K562 (cell line): Measurements from ENCODE around the gene WFIKKN1. TPM values are rescaled to one million over a fixed set of nuclear protein-coding genes. Genes with fewer than 3 reads are reported as not detected.
A peak's percentile ranks its signal among the peaks of the same experiment; 100 is the strongest.

ENCODE experiments used
- KAT7 ChIP-seq: sonication (generic); formaldehyde crosslinking; IDR thresholded peaks from 2 replicates; pipeline ENCODE4 v1.8.0; 2022; ENCODE audit warnings: missing genetic modification reagents, mild to moderate bottlenecking, borderline replicate concordance
- KDM1A ChIP-seq, 2 experiments: fragments of 450-650 bp; IDR thresholded peaks; 2 replicates each; pipeline ENCODE4 v1.6.1; 2016; ENCODE audit warnings: mild to moderate bottlenecking in 2 of 2
- SMAD3 ChIP-seq: fragments of 450-650 bp; formaldehyde crosslinking; conservative IDR thresholded peaks from 2 replicates; pipeline ENCODE4 v1.4.0; 2020; ENCODE audit warnings: mild to moderate bottlenecking
- THRAP3 ChIP-seq: fragments of 450-650 bp; IDR thresholded peaks from 2 replicates; pipeline ENCODE4 v1.6.1; 2016; ENCODE audit warnings: mild to moderate bottlenecking, inconsistent platforms, borderline replicate concordance
- YBX1 ChIP-seq: fragments of 450-650 bp; IDR thresholded peaks from 2 replicates; pipeline ENCODE4 v1.7.1; 2016; ENCODE audit warnings: mild to moderate bottlenecking
- ZNF740 ChIP-seq, 3 experiments: fragments of 200-800 bp in 1 of 3; sonication (Bioruptor generic) in 1 of 3; sonication (generic) in 1 of 3; formaldehyde crosslinking in 1 of 3; IDR thresholded peaks; 2 replicates each; pipeline versions ENCODE4 v1.6.1 to v1.8.0; 2016 to 2022; ENCODE audit warnings: mild to moderate bottlenecking in 2 of 3, missing compliant biosample characterization in 2 of 3, missing genetic modification characterization in 2 of 3, missing genetic modification reagents in 1 of 3
- polyA plus RNA-seq, 8 experiments: library from polyadenylated mRNA; depleted of rRNA in 4 of 8; stranded (reverse) in 5 of 8; unstranded in 3 of 8; fragments of >200 nt; fragmentation: Nextera tagmentation in 2 of 8; fragmentation: Illumina TruSeq in 1 of 8; extraction: Ambion mirVana in 2 of 8; extraction: Trizol in 1 of 8; gene quantifications; 2 replicates each; pipeline versions ENCODE4 v1.2.1 to v1.2.3, GENCODE V29; 2011 to 2014; ENCODE audit warnings: inconsistent platforms in 1 of 8, missing spikeins in 1 of 8
- total RNA-seq, 7 experiments: library from RNA; depleted of rRNA in 6 of 7; stranded (reverse); fragments of >200 nt in 6 of 7; fragmentation: Illumina TruSeq in 2 of 7; extraction: Trizol in 2 of 7; gene quantifications; 2 replicates each; pipeline versions ENCODE4 v1.2.1 to v1.2.3, GENCODE V29; 2011 to 2021; ENCODE audit warnings: low replicate concordance in 1 of 7
- TF ChIP-seq, protein P1 (sequence below): fragments of 200-800 bp; sonication (Bioruptor generic); IDR thresholded peaks from 2 replicates; pipeline ENCODE4 v1.6.1; 2016; ENCODE audit warnings: missing genetic modification characterization, missing compliant biosample characterization
- TF ChIP-seq, protein P2 (sequence below): fragments of 450-650 bp; IDR thresholded peaks from 2 replicates; pipeline ENCODE4 v1.6.1; 2016; ENCODE audit warnings: low read depth

Gene WFIKKN1
- total and polyA plus RNA-seq, 9 of the 15 experiments (the other 6 are each of a cell fraction or from before 2014, with no cell fraction given), result 0.14 to 1.1 (median 0.50) TPM; not detected in 4

GRCh38 chr16:660459-661183, 29.8 kb downstream of the WFIKKN1 start (continued):
- TF ChIP-seq KAT7 (CRISPR knock-in tag), result no peak
- TF ChIP-seq, protein P1, sequence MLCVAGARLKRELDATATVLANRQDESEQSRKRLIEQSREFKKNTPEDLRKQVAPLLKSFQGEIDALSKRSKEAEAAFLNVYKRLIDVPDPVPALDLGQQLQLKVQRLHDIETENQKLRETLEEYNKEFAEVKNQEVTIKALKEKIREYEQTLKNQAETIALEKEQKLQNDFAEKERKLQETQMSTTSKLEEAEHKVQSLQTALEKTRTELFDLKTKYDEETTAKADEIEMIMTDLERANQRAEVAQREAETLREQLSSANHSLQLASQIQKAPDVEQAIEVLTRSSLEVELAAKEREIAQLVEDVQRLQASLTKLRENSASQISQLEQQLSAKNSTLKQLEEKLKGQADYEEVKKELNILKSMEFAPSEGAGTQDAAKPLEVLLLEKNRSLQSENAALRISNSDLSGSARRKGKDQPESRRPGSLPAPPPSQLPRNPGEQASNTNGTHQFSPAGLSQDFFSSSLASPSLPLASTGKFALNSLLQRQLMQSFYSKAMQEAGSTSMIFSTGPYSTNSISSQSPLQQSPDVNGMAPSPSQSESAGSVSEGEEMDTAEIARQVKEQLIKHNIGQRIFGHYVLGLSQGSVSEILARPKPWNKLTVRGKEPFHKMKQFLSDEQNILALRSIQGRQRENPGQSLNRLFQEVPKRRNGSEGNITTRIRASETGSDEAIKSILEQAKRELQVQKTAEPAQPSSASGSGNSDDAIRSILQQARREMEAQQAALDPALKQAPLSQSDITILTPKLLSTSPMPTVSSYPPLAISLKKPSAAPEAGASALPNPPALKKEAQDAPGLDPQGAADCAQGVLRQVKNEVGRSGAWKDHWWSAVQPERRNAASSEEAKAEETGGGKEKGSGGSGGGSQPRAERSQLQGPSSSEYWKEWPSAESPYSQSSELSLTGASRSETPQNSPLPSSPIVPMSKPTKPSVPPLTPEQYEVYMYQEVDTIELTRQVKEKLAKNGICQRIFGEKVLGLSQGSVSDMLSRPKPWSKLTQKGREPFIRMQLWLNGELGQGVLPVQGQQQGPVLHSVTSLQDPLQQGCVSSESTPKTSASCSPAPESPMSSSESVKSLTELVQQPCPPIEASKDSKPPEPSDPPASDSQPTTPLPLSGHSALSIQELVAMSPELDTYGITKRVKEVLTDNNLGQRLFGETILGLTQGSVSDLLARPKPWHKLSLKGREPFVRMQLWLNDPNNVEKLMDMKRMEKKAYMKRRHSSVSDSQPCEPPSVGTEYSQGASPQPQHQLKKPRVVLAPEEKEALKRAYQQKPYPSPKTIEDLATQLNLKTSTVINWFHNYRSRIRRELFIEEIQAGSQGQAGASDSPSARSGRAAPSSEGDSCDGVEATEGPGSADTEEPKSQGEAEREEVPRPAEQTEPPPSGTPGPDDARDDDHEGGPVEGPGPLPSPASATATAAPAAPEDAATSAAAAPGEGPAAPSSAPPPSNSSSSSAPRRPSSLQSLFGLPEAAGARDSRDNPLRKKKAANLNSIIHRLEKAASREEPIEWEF (CRISPR knock-in tag), result no peak
- TF ChIP-seq YBX1, result no peak
- TF ChIP-seq, protein P2, sequence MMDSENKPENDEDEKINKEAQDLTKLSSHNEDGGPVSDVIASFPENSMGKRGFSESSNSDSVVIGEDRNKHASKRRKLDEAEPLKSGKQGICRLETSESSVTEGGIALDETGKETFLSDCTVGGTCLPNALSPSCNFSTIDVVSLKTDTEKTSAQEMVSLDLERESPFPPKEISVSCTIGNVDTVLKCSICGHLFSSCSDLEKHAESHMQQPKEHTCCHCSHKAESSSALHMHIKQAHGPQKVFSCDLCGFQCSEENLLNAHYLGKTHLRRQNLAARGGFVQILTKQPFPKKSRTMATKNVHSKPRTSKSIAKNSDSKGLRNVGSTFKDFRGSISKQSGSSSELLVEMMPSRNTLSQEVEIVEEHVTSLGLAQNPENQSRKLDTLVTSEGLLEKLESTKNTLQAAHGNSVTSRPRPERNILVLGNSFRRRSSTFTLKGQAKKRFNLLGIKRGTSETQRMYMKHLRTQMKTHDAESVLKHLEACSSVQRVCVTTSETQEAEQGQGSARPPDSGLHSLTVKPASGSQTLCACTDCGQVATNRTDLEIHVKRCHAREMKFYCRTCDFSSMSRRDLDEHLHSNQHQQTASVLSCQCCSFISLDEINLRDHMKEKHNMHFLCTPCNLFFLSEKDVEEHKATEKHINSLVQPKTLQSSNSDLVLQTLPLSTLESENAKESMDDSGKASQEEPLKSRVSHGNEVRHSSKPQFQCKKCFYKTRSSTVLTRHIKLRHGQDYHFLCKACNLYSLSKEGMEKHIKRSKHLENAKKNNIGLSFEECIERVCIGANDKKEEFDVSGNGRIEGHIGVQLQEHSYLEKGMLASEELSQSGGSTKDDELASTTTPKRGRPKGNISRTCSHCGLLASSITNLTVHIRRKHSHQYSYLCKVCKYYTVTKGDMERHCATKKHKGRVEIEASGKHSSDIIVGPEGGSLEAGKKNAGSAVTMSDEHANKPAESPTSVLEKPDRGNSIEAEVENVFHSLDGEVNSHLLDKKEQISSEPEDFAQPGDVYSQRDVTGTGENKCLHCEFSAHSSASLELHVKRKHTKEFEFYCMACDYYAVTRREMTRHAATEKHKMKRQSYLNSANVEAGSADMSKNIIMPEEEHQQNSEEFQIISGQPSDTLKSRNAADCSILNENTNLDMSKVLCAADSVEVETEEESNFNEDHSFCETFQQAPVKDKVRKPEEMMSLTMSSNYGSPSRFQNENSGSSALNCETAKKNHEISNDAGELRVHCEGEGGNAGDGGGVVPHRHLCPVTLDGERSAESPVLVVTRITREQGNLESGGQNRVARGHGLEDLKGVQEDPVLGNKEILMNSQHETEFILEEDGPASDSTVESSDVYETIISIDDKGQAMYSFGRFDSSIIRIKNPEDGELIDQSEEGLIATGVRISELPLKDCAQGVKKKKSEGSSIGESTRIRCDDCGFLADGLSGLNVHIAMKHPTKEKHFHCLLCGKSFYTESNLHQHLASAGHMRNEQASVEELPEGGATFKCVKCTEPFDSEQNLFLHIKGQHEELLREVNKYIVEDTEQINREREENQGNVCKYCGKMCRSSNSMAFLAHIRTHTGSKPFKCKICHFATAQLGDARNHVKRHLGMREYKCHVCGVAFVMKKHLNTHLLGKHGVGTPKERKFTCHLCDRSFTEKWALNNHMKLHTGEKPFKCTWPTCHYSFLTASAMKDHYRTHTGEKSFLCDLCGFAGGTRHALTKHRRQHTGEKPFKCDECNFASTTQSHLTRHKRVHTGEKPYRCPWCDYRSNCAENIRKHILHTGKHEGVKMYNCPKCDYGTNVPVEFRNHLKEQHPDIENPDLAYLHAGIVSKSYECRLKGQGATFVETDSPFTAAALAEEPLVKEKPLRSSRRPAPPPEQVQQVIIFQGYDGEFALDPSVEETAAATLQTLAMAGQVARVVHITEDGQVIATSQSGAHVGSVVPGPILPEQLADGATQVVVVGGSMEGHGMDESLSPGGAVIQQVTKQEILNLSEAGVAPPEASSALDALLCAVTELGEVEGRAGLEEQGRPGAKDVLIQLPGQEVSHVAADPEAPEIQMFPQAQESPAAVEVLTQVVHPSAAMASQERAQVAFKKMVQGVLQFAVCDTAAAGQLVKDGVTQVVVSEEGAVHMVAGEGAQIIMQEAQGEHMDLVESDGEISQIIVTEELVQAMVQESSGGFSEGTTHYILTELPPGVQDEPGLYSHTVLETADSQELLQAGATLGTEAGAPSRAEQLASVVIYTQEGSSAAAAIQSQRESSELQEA, result no peak
- peak; percentile 84 for TF ChIP-seq ZNF740 (CRISPR knock-in tag; IDR thresholded peaks at IDR 0.05)
- TF ChIP-seq ZNF740 (tag; IDR thresholded peaks at IDR 0.05), result peak in 1 of 2 experiments; percentile 94; a peak in 2 of 4 replicates
- no peak for TF ChIP-seq KDM1A (IDR thresholded peaks at IDR 0.05)
- no peak for TF ChIP-seq SMAD3 (CRISPR knock-in tag)
- TF ChIP-seq THRAP3, result no peak
